HCT116 (cell line): ENCODE results near the gene PI4KA. TPM values are rescaled to one million over a fixed set of nuclear protein-coding genes. Genes with fewer than 3 reads are reported as not detected.

Source experiments
- ATAC-seq: fragments of 200-7000 bp; cut with Tn5 transposase; 2 replicates; pipeline ENCODE4 v1.9.1; 2020; ENCODE audit warnings: mild to moderate bottlenecking, moderate library complexity
- BruUV-seq: library from RNA; stranded (reverse); fragments of 400-500 nt; replicated peaks from 2 replicates; lab custom pipeline; 2021; lab: Mats Ljungman, UMichigan
- CTCF ChIA-PET: fragments of 300-600 bp; sonication (Branson Sonifier 250); formaldehyde crosslinking; loops from one replicate; lab custom pipeline; 2021; ENCODE audit warnings: antibody characterized with exemption; lab: Charles Lee
- POLR2A ChIA-PET: fragments of 300-600, 350-600 bp; sonication (Branson Sonifier 250); formaldehyde crosslinking; loops from one replicate; lab custom pipeline; 2021; ENCODE audit warnings: antibody characterized with exemption; lab: Charles Lee
- RAD21 ChIA-PET, 2 experiments: fragments of 300-600 bp; sonication (Branson Sonifier 250); formaldehyde crosslinking; loops; one replicate each; lab custom pipeline; 2023; ENCODE audit warnings: low total read pairs in 2 of 2; ENCODE audit not compliant: uncharacterized antibody in 2 of 2, unreplicated experiment in 2 of 2, low non-redundant PET in 1 of 2; lab: Charles Lee
- DNase-seq: peaks from one replicate; pipeline ENCODE4 v3.0.0-alpha.2; 2010; ENCODE audit warnings: low read depth, low spot score
- H2AFZ ChIP-seq: fragments of 200-600 bp; shearing (Covaris generic), sonication (generic); 2 replicates; pipeline ENCODE4 v1.6.1; 2017; ENCODE audit warnings: low read depth, mixed run types, mixed read lengths, antibody characterized with exemption, low read length; ENCODE audit not compliant: poor library complexity, severe bottlenecking
- H3K27ac ChIP-seq: 2 replicates; pipeline ENCODE4 v1.5.1; 2012; ENCODE audit warnings: low read depth, low read length
- H3K27me3 ChIP-seq: fragments of 200-600 bp; sonication (generic); 2 replicates; pipeline ENCODE4 v1.6.1; 2016; ENCODE audit warnings: mixed run types, low read length, mixed read lengths; ENCODE audit not compliant: insufficient read depth
- H3K36me3 ChIP-seq, 2 experiments: fragments of 200-500 bp in 1 of 2; fragments of 200-600 bp in 1 of 2; sonication (Bioruptor generic) in 1 of 2; sonication (generic) in 1 of 2; 2 replicates each; pipeline versions ENCODE4 v1.5.1 to v1.6.1; 2014 to 2016; ENCODE audit warnings: low read length in 2 of 2, inconsistent platforms in 1 of 2, mixed read lengths in 1 of 2, mixed run types in 1 of 2; ENCODE audit not compliant: insufficient read depth in 2 of 2, control insufficient read depth in 1 of 2
- H3K4me1 ChIP-seq, 2 experiments: fragments of 200-600 bp in 1 of 2; sonication (generic) in 1 of 2; 2 replicates each; pipeline versions ENCODE4 v1.5.1 to v1.6.1; 2012 to 2017; ENCODE audit warnings: low read length in 2 of 2, inconsistent platforms in 1 of 2, mild to moderate bottlenecking in 1 of 2, mixed read lengths in 1 of 2, mixed run types in 1 of 2, moderate library complexity in 1 of 2; ENCODE audit not compliant: insufficient read depth in 2 of 2, control insufficient read depth in 1 of 2
- H3K4me2 ChIP-seq: fragments of 200-600 bp; sonication (generic); 2 replicates; pipeline ENCODE4 v1.6.1; 2017; ENCODE audit warnings: mixed run types, low read length, mixed read lengths
- H3K4me3 ChIP-seq, 2 experiments: fragments of 200-600 bp in 1 of 2; sonication (generic) in 1 of 2; replicated peaks in 1 of 2; 2 replicates each; pipeline ENCODE4 v1.5.1; 2011 to 2016; ENCODE audit warnings: low read length in 2 of 2, control low read depth in 1 of 2, low read depth in 1 of 2, mild to moderate bottlenecking in 1 of 2, mixed read lengths in 1 of 2, mixed run types in 1 of 2
- H3K79me2 ChIP-seq: fragments of 200-600 bp; sonication (generic); 2 replicates; pipeline ENCODE4 v1.6.1; 2017; ENCODE audit warnings: mild to moderate bottlenecking, mixed run types, low read length, moderate library complexity, mixed read lengths; ENCODE audit not compliant: insufficient read depth
- H3K9ac ChIP-seq: fragments of 200-600 bp; sonication (generic); 2 replicates; pipeline ENCODE4 v1.6.1; 2016; ENCODE audit warnings: low read length, mixed read lengths
- H3K9me2 ChIP-seq: fragments of 200-600 bp; sonication (generic), shearing (Covaris generic); 2 replicates; pipeline ENCODE4 v1.6.1; 2017; ENCODE audit warnings: mixed run types, mild to moderate bottlenecking, moderate library complexity; ENCODE audit not compliant: insufficient read depth
- H3K9me3 ChIP-seq, 2 experiments: fragments of 200-500 bp in 1 of 2; fragments of 200-600 bp in 1 of 2; sonication (Bioruptor generic) in 1 of 2; sonication (generic) in 1 of 2; 2 replicates each; pipeline ENCODE4 v1.6.1; 2014 to 2017; ENCODE audit warnings: low read length in 2 of 2, mixed read lengths in 2 of 2, inconsistent platforms in 1 of 2, low read depth in 1 of 2, mild to moderate bottlenecking in 1 of 2, mixed run types in 1 of 2, moderate library complexity in 1 of 2; ENCODE audit not compliant: control insufficient read depth in 1 of 2, insufficient read depth in 1 of 2
- H4K20me1 ChIP-seq: fragments of 200-600 bp; sonication (generic), shearing (Covaris generic); 2 replicates; pipeline ENCODE4 v1.6.1; 2017; ENCODE audit warnings: mixed run types, mild to moderate bottlenecking, moderate library complexity; ENCODE audit not compliant: insufficient read depth
- ATF3 ChIP-seq: IDR thresholded peaks from 2 replicates; pipeline ENCODE4 v1.6.1; 2012
- EGR1 ChIP-seq: IDR thresholded peaks from 2 replicates; pipeline ENCODE4 v1.6.1; 2012; ENCODE audit warnings: low read depth
- ELF1 ChIP-seq: IDR thresholded peaks from 2 replicates; pipeline ENCODE4 v1.6.1; 2012; ENCODE audit warnings: low read depth, borderline replicate concordance
- EZH2phosphoT487 ChIP-seq: fragments of 200-600 bp; IDR thresholded peaks from 2 replicates; pipeline ENCODE4 v1.6.1; 2018; ENCODE audit warnings: antibody characterized with exemption, borderline replicate concordance
- RAD21 ChIP-seq: IDR thresholded peaks from 2 replicates; pipeline ENCODE4 v1.6.1; 2012; ENCODE audit warnings: low read depth, mild to moderate bottlenecking
- REST ChIP-seq: IDR thresholded peaks from 2 replicates; pipeline ENCODE4 v1.6.1; 2012; ENCODE audit warnings: low read depth
- SIN3A ChIP-seq: IDR thresholded peaks from 2 replicates; pipeline ENCODE4 v1.6.1; 2012; ENCODE audit warnings: low read depth
- TCF7L2 ChIP-seq: IDR thresholded peaks from 2 replicates; pipeline ENCODE4 v1.7.0; 2011; ENCODE audit warnings: borderline replicate concordance, inconsistent platforms; ENCODE audit not compliant: insufficient read depth, insufficient read length; ENCODE audit errors: extremely low read depth
- ZFX ChIP-seq: fragments of 450-650 bp; IDR thresholded peaks from 2 replicates; pipeline ENCODE4 v1.6.1; 2017
- intact Hi-C: fragments of 100-400 bp; cut with micrococcal nuclease; formaldehyde crosslinking; loops from 2 replicates; pipeline ENCODE4 v1.10.0; 2022
- total RNA-seq: library from RNA; stranded (reverse); gene quantifications from one replicate; pipeline ENCODE4 v1.2.1, GENCODE V29; 2021; ENCODE audit not compliant: unreplicated experiment

Gene PI4KA
- total RNA-seq, 1 experiment from 2014 or later: 59.6 TPM

GRCh38 chr22:20844055-20845037 is 14.3 kb downstream of the PI4KA start:
- Histone ChIP-seq H3K27ac (no peak overlapping the region), H3K9me3 (no peaks in the 10 kb centered on the region), H3K9me2 (no peaks in the 10 kb centered on the region), H2AFZ (no peak overlapping the region), H3K79me2 (peaks cover 38% of the 10 kb centered on the region), H3K4me2 (no peak overlapping the region), H3K27me3 (no peaks in the 10 kb centered on the region), H3K36me3 (no peaks in the 10 kb centered on the region), H3K9ac (no peak overlapping the region), H3K4me3 (no peak overlapping the region), H3K4me1 (no peaks in the 10 kb centered on the region; a peak in 1 of 4 replicates), H4K20me1 (no peaks in the 10 kb centered on the region)
- intact Hi-C loops: no loop called here
- CTCF ChIA-PET: no interaction called here
- ATAC-seq (no peak), DNase-seq (no peak)
- POLR2A ChIA-PET: no interaction called here
- RAD21 ChIA-PET: no interaction called here
- TF ChIP-seq SIN3A (no peak), ZFX (no peak), REST (no peak), ELF1 (no peak), RAD21 (no peak), EZH2phosphoT487 (no peak), TCF7L2 (no peak), EGR1 (no peak), ATF3 (no peak)
- no TSS peak for BruUV-seq
